ENCODE measurements around the gene BPTF. TPM values are rescaled to one million over a fixed set of nuclear protein-coding genes. Genes with fewer than 3 reads are reported as not detected.

Gene BPTF
- total RNA-seq, 4 donors from 2014 or later, result 56.9 to 106 (median 72.6) TPM

DNA sequence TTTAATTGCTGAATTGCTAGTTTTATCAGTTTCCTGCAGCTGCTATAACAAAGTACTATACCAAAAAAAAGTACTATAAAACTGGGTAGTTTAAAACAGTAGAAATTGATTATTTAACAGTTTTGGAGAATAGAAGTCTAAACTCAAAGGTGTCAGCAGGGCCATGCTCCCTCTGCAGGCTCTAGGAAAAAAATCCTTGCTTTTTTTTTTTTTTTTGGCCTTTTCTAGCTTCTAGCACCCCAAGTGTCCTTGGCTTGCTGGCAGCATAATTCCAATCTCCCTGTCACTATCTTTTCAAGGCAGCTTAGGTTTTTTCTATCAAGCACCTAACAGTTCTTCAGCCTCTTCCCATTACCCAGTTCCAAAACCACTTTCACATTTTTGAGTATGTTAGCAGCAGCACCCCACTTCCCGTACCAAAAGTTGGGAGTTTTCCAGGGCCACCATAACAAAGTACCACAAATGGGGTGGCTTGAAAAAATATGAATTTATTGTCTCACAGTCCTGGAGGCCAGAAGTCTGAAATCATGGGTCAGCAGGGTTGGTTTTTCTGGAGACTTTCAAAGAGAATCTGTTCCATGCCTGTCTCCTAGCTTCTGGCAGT is 37.4 kb downstream of the BPTF start:
- TF ChIP-seq CTCF (IDR thresholded peaks at IDR 0.05), result no peak
- ATAC-seq (ENCODE audit: low FRiP score), result no peak
- no peak for DNase-seq (ENCODE audit: low spot score)

- ATAC-seq (ENCODE audit: low FRiP score) (no peak), DNase-seq (ENCODE audit: low spot score) (no peak)
- no peak for TF ChIP-seq CTCF (IDR thresholded peaks at IDR 0.05)
Measured at GRCh38 chr17:67863624-67864247, 38.4 kb downstream of the BPTF start.

GRCh38 chr17:67865438-67865837 is 40.1 kb downstream of the BPTF start:
- DNase-seq (ENCODE audit: low spot score) (no peak), ATAC-seq (ENCODE audit: low FRiP score) (no peak)
- TF ChIP-seq CTCF (IDR thresholded peaks at IDR 0.05), result no peak

DNA sequence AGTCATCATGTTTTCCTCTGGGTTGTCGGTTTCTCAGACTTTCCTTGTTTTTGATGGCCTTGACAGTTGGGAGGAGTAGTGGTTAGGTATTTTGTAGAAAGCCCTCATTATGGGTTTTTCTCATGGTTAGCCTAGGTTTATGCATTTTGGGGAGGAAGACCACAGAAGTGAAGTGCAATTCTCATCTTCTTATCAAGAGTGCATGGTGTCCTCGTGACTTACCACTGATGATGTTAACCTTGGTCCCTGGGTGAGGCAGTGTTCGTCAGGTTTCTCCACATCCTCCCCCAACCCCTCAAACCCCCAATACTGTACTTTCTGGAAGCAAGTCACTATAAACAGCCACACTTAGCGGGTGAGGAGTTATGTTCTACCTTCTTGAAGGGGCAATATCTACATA is 42.3 kb downstream of the BPTF start:
- ATAC-seq (ENCODE audit: low FRiP score) (no peak), DNase-seq (ENCODE audit: low spot score) (no peak)
- no peak for TF ChIP-seq CTCF (IDR thresholded peaks at IDR 0.05)

DNA sequence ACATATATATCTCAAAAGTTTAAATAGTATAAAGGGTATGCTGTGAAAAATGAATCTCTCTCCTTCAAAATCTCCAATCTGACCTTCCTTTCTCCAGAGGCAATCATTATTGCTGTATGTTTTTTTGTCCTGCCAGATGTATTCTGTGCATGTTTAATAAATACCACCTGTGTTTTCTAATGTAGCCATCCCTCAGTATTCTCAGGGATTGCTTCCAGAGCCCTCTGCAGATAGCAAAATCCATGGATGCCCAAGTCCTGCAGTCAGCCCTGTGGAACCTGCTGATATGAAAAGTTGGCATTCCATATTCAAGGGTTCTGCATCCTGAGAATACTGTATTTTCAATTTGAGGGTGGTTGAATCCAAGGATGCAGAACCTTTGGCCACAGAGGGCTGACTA is 42.9 kb downstream of the BPTF start:
- no peak for TF ChIP-seq CTCF (IDR thresholded peaks at IDR 0.05)
- ATAC-seq (ENCODE audit: low FRiP score), result no peak
- no peak for DNase-seq (ENCODE audit: low spot score)

DNA sequence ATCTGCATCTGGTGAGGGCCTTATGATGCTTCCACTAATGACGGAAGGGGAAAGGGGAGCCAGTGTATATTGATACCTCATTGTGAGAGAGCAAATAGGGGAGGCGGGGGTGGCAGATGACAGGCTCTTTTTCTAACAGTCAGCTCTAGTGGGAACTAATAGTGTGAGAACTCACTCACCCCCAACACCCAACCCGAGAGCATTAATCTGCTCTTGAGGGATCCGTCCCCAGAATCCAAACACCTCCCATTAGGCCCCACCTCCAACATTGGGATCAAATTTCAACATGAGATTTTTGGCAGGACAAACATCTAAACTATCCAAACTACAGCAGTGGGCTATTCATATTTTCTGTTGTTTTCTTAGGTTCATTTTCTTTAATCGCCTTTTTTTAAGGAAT is 54.4 kb downstream of the BPTF start:
- no peak for ATAC-seq (ENCODE audit: low FRiP score)

More for the DNA sequence above, 54.4 kb downstream of the BPTF start:
- DNase-seq (ENCODE audit: low spot score), result no peak
- TF ChIP-seq CTCF (IDR thresholded peaks at IDR 0.05), result no peak
